ENCODE measurements around the gene PEX12. TPM values are rescaled to one million over a fixed set of nuclear protein-coding genes. Genes with fewer than 3 reads are reported as not detected.
"Not testable (repeated sequence)": the region's sequence is repeated elsewhere in the genome, so short reads cannot be mapped to it uniquely, and the experiment has no call there.

Gene PEX12
- total RNA-seq, 1 experiment from 2014 or later: 5.8 TPM

GRCh38 chr17:35529866-35530265, 48.5 kb downstream of the PEX12 start:
- no peaks in the 10 kb centered on the region for H3K9me2 ChIP-seq (ENCODE audit: insufficient read depth)
- DNase-seq: no peak
- intact Hi-C loops (cut with micrococcal nuclease; ENCODE audit: unreplicated experiment): loop anchor here (5.0 to 10.0 kb wide), 4 partner anchors 273 to 1325 kb away; partner anchors contain the start of genes LIG3 and NLE1

DNA sequence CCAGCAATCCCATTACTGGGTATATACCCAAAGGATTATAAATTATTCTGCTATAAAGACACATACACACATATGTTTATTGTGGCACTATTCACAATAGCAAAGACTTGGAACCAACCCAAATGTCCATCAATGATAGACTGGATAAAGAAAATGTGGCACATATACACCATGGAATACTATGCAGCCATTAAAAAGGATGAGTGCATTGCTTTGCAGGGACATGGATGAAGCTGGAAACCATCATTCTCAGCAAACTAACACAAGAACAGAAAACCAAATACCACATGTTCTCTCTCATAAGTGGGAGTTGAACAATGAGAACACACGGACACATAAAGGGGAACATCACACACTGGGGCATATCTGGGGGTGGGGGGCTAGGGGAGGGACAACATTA, 49.0 kb downstream of the PEX12 start:
- H3K9me3 ChIP-seq (ENCODE audit: insufficient read depth, low read depth); H3K79me2 ChIP-seq (ENCODE audit: low read depth); H3K9me2 ChIP-seq (ENCODE audit: insufficient read depth); intact Hi-C loops (cut with micrococcal nuclease; ENCODE audit: unreplicated experiment); H3K4me3 ChIP-seq; H3K4me2 ChIP-seq; BruUV-seq (replicated peaks); DNase-seq; H3F3A ChIP-seq (ENCODE audit: insufficient read depth, low read depth); H3K36me3 ChIP-seq (ENCODE audit: low read depth); POLR2A ChIA-PET (ENCODE audit: unreplicated experiment); H3K4me1 ChIP-seq (replicated peaks; ENCODE audit: insufficient read depth); H3K27ac ChIP-seq; H2AFZ ChIP-seq; H4K20me1 ChIP-seq (ENCODE audit: insufficient read depth): not testable (repeated sequence)
- H3K27me3 ChIP-seq (ENCODE audit: insufficient read depth, low read depth): peaks cover 21% of the 10 kb centered on the region
- CTCF ChIA-PET: interaction anchor here (0.7 kb wide), 1 partner anchor 218 kb away, joined by 5 read pairs; no protein-coding TSS in a partner anchor

More at GRCh38 chr17:35529866-35530265, 48.5 kb downstream of the PEX12 start:
- ChIA-PET CTCF (interaction anchor here (0.7 kb wide), 3 partner anchors 30 to 219 kb away, joined by 5 to 9 read pairs (median 5); no protein-coding TSS in a partner anchor), POLR2A (ENCODE audit: unreplicated experiment) (no interaction called here)
- no peak overlapping the region for H3K4me3 ChIP-seq
- no peaks in the 10 kb centered on the region for H4K20me1 ChIP-seq (ENCODE audit: insufficient read depth)
- H3K4me1 ChIP-seq (replicated peaks; ENCODE audit: insufficient read depth): no peaks in the 10 kb centered on the region
- peaks cover 17% of the 10 kb centered on the region for H3K27me3 ChIP-seq (ENCODE audit: insufficient read depth, low read depth)
- H3K27ac ChIP-seq: no peak overlapping the region
- no peaks in the 10 kb centered on the region for H3K36me3 ChIP-seq (ENCODE audit: low read depth)
- H3K9me3 ChIP-seq (ENCODE audit: insufficient read depth, low read depth): no peaks in the 10 kb centered on the region
- no peak overlapping the region for H2AFZ ChIP-seq
- H3K79me2 ChIP-seq (ENCODE audit: low read depth): no peaks in the 10 kb centered on the region
- no TSS peak for BruUV-seq (replicated peaks)
- H3F3A ChIP-seq (ENCODE audit: insufficient read depth, low read depth): no peaks in the 10 kb centered on the region
- H3K4me2 ChIP-seq: no peak overlapping the region
- TF ChIP-seq, protein P1, sequence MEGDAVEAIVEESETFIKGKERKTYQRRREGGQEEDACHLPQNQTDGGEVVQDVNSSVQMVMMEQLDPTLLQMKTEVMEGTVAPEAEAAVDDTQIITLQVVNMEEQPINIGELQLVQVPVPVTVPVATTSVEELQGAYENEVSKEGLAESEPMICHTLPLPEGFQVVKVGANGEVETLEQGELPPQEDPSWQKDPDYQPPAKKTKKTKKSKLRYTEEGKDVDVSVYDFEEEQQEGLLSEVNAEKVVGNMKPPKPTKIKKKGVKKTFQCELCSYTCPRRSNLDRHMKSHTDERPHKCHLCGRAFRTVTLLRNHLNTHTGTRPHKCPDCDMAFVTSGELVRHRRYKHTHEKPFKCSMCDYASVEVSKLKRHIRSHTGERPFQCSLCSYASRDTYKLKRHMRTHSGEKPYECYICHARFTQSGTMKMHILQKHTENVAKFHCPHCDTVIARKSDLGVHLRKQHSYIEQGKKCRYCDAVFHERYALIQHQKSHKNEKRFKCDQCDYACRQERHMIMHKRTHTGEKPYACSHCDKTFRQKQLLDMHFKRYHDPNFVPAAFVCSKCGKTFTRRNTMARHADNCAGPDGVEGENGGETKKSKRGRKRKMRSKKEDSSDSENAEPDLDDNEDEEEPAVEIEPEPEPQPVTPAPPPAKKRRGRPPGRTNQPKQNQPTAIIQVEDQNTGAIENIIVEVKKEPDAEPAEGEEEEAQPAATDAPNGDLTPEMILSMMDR (conservative IDR thresholded peaks at IDR 0.05): no peak
- no peak for TF ChIP-seq EZH2 (IDR thresholded peaks at IDR 0.05; ENCODE audit: low read depth)

Other genes with a start within 250 kb of the PEX12 start
- 0.46 and 0.53 TPM in 2 replicates for gene SLFN11, start 204.9 kb downstream of the PEX12 start, total RNA-seq (2021)
- 9.7 and 14.3 TPM in 2 replicates for gene SLFN12, start 146.1 kb downstream of the PEX12 start, total RNA-seq (2021)
- 22.1 and 38.5 TPM in 2 replicates for gene SLFN13, start 129.8 kb downstream of the PEX12 start, total RNA-seq (2021)
- gene SLFN12L, start 40.9 kb downstream of the PEX12 start, total RNA-seq (2021): not detected in 2 replicates
- not detected in 2 replicates for gene SLFN14, start 17.8 kb downstream of the PEX12 start, total RNA-seq (2021)
- 153 and 186 TPM in 2 replicates for gene AP2B1, start 8.8 kb upstream of the PEX12 start, total RNA-seq (2021)
- 0.11 and 0.20 TPM in 2 replicates for gene RASL10B, start 153.1 kb upstream of the PEX12 start, total RNA-seq (2021)
- not detected in 2 replicates for gene GAS2L2, start 174.7 kb upstream of the PEX12 start, total RNA-seq (2021)
- gene C17orf50, start 182.3 kb upstream of the PEX12 start, total RNA-seq (2021): not detected in 2 replicates
- gene MMP28, start 217.1 kb upstream of the PEX12 start, total RNA-seq (2021): 2.8 and 6.4 TPM in 2 replicates
- 187 and 202 TPM in 2 replicates for gene TAF15, start 230.9 kb upstream of the PEX12 start, total RNA-seq (2021)

Measured in PC-9 (cell line).